Activated CD8-positive, alpha-beta T cell treated with anti-CD3 and anti-CD28 coated beads, Interleukin-2, amount 10 ng/mL, durations not matched to agents 7 days and 5 days (primary cell): ENCODE data around the gene LRRC10B. TPM values are rescaled to one million over a fixed set of nuclear protein-coding genes. Genes with fewer than 3 reads are reported as not detected.
A peak's percentile ranks its signal among the peaks of the same experiment; 100 is the strongest.
"Not testable (repeated sequence)": the region's sequence is repeated elsewhere in the genome, so short reads cannot be mapped to it uniquely, and the experiment has no call there.

Experiments
- ATAC-seq: fragments of 150-1000 bp; cut with Tn5 transposase; one replicate; pipeline ENCODE4 v1.10.0; 2021; ENCODE audit warnings: moderate library complexity
- CTCF ChIA-PET: fragments of 350-600 bp; sonication (Branson Sonifier 250); formaldehyde crosslinking; loops from one replicate; lab custom pipeline; 2021; ENCODE audit warnings: antibody characterized with exemption; lab: Charles Lee
- POLR2A ChIA-PET: fragments of 350-600 bp; sonication (Branson Sonifier 250); formaldehyde crosslinking; loops from one replicate; lab custom pipeline; 2021; ENCODE audit warnings: antibody characterized with exemption; lab: Charles Lee
- DNase-seq: peaks from one replicate; pipeline ENCODE4 v3.0.0-alpha.2; 2020
- H3K27ac Mint-ChIP-seq: one replicate; pipeline ENCODE4 v1.8.0; 2021; ENCODE audit warnings: mild to moderate bottlenecking, mixed read lengths
- H3K27me3 Mint-ChIP-seq: one replicate; pipeline ENCODE4 v1.8.0; 2021; ENCODE audit warnings: low read depth, mixed read lengths
- H3K36me3 Mint-ChIP-seq: one replicate; pipeline ENCODE4 v1.8.0; 2021; ENCODE audit warnings: low read depth, mixed read lengths
- H3K4me1 Mint-ChIP-seq: one replicate; pipeline ENCODE4 v1.8.0; 2021; ENCODE audit warnings: low read depth, mixed read lengths
- H3K4me3 Mint-ChIP-seq: one replicate; pipeline ENCODE4 v1.8.0; 2021; ENCODE audit warnings: mild to moderate bottlenecking, mixed read lengths
- H3K9me3 Mint-ChIP-seq: one replicate; pipeline ENCODE4 v1.8.0; 2022; ENCODE audit warnings: mixed read lengths; ENCODE audit not compliant: insufficient read depth
- total RNA-seq, 2 experiments: library from RNA; stranded (reverse); gene quantifications; one replicate each; pipeline ENCODE4 v1.2.3, GENCODE V29; 2021

LRRC10B gene
- not detected for total RNA-seq

DNA sequence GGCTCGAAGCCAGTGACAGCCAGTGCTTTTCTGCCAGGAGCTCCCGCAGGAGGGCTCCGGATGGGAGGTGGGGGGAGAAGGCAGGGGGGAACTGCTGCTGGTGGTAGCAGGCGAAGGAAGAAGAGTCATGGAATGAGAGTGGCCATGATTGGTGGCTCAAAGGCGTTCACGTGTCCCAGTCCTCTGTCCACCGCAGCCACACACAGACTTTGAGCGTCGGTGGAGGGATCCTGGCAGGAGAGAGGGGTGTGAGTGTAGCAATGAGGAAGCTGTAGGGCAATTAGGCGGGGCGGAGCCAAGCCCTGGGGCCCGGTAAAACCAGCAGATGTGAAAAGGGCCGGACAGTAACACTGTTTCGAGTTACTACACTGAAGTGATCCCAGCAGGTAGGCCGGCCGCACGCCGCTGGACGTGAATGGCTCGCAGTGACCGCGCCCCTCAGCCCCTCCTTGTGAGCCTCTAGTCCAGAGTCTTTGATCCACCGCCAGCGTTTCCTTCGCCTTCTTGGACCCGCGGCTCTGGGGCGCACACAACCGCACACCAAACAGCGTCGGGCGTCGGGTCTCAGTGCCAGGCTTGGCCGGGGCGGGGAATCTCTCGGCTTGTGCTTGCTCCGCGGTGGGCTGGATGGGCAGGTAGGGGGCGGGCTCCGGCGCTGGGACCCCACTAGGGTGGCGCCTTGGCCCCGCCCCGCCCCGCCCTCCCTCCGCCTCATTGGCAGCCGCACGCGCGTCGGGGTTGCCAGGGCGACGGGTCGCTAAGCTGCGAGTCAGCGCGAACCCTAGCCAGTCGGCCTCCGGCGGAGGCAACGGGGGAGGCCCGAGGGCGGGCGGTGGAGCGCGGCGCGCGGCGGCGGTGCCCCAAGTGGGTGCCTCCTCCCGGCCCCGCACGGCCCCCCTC, at the start of gene LRRC10B:
LRRC10B (plus strand) TSS at position 788 of the 900 bp plus-strand sequence. CDS start 250 bp downstream, outside the sequence.
- POLR2A ChIA-PET = no interaction called here
- peaks cover 13% of the 10 kb centered on the region for H3K4me1 Mint-ChIP-seq
- peak; percentile 58 for ATAC-seq

DNA sequence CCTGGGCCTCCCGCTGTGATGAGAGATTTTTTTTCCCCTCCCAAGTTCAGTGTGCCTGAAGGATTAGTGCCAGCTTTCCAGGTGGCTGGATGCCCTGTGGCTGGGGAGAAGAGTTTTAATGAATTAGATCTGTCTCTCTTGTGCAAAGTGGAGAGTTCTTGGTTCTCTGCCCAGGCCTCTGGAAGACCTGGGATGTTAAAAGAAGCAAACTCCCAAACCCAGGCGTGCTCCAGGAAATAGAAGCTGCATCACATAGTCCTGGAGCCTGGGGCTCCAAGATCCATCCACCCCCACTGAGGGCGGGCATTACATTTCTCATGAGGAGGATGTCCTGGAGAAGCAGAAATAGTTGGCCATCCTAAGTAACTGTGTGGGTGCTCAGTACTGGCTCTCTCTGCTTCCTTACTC, 48.1 kb upstream of the LRRC10B start:
- POLR2A ChIA-PET = no interaction called here
- ATAC-seq = no peak
- Mint-ChIP-seq H3K4me3 (no peak overlapping the region), H3K9me3 (no peaks in the 10 kb centered on the region), H3K4me1 (peaks cover 2% of the 10 kb centered on the region), H3K27me3 (no peaks in the 10 kb centered on the region), H3K27ac (no peak overlapping the region), H3K36me3 (peaks cover 9% of the 10 kb centered on the region)
- DNase-seq = no peak
- CTCF ChIA-PET = no interaction called here

More for the DNA sequence above, at the start of gene LRRC10B:
- H3K27ac Mint-ChIP-seq = no peak within 1 kb of the TSS
- CTCF ChIA-PET = interaction anchor here (0.6 to 4.9 kb wide), 7 partner anchors 8 to 131 kb away, joined by 3 to 32 read pairs (median 5); no protein-coding TSS in a partner anchor
- DNase-seq = peak; percentile 46
- peaks cover 42% of the 10 kb centered on the region for H3K27me3 Mint-ChIP-seq
- H3K9me3 Mint-ChIP-seq = no peaks in the 10 kb centered on the region
- peak within 1 kb of the TSS; percentile 54 for H3K4me3 Mint-ChIP-seq
- H3K36me3 Mint-ChIP-seq = no peaks in the 10 kb centered on the region

DNA sequence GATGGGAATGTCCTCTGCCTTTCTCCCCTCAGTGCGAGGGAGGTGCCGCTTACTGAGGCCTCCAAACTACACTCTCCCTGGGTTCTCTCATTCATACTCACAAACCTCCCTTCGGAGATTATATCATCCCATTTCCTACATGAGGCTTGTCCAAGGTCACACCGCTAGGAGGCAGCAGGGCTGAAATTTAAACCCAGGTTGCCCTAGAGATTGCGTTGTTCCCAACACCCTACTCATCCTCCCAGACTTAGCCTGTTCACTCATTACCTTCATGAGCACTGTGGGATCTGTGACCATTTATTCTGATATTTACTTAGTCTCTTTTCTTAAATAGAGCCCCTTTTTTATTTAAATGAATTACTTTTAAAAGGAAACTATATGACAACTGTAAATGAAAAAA, 47.6 kb upstream of the LRRC10B start:
- POLR2A ChIA-PET = no interaction called here
- Mint-ChIP-seq H3K27me3 (no peaks in the 10 kb centered on the region), H3K4me3 (no peak overlapping the region), H3K9me3 (no peaks in the 10 kb centered on the region), H3K4me1 (peaks cover 2% of the 10 kb centered on the region), H3K36me3 (peaks cover 6% of the 10 kb centered on the region), H3K27ac (no peak overlapping the region)
- DNase-seq (no peak), ATAC-seq (no peak)
- CTCF ChIA-PET = no interaction called here

DNA sequence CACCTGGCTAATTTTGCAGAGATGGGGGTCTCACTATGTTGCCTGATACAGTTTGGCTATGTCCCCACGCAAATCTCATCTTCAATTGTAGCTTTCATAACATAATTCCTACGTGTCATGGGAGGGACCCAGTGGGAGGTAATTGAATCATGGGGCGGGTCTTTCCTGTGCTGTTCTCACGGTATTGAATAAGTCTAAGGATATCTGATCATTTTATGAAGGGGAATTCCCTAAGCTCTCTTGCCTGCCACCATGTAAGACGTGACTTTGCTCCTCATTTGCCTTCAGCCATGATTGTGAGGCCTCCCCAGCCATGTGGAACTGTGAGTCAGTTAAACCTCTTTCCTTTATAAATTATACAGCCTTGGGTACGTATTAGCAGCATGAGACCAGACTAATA, 40.9 kb upstream of the LRRC10B start:
- H3K36me3 Mint-ChIP-seq, H3K9me3 Mint-ChIP-seq, H3K4me3 Mint-ChIP-seq, H3K27ac Mint-ChIP-seq, POLR2A ChIA-PET, H3K27me3 Mint-ChIP-seq, ATAC-seq, DNase-seq: not testable (repeated sequence)
- CTCF ChIA-PET = interaction anchor here (1.3 kb wide), 1 partner anchor 10 kb away, joined by 3 read pairs; no protein-coding TSS in a partner anchor
- H3K4me1 Mint-ChIP-seq = peaks cover 10% of the 10 kb centered on the region

DNA sequence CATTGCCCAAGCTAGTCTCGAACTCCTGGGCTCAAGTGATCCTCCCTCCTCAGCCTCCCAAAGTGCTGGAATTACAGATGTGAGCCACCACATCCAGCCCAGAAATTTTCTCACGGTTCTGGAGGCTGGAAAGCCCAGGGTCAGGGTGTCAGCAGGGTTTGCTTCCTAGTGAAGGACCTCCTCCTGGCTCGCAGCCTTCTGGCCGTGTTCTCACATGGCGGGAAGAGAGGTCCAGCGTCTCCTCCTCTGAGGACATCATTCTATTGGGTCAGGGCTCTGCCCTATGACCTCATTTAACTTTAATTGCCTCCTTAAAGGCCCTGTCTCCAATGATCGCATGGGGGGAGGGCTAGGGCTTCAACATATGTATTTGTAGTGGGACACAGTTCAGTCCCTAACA, 40.5 kb upstream of the LRRC10B start:
- ATAC-seq = no peak
- H3K27ac Mint-ChIP-seq = no peak overlapping the region
- DNase-seq = no peak
- H3K27me3 Mint-ChIP-seq = no peaks in the 10 kb centered on the region
- H3K4me1 Mint-ChIP-seq = peaks cover 11% of the 10 kb centered on the region
- H3K36me3 Mint-ChIP-seq = peaks cover 13% of the 10 kb centered on the region
- POLR2A ChIA-PET = no interaction called here
- no peak overlapping the region for H3K4me3 Mint-ChIP-seq
- H3K9me3 Mint-ChIP-seq = no peaks in the 10 kb centered on the region
- CTCF ChIA-PET = interaction anchor here (1.0 to 1.3 kb wide), 2 partner anchors 9 to 49 kb away, joined by 3 to 5 read pairs; no protein-coding TSS in a partner anchor

DNA sequence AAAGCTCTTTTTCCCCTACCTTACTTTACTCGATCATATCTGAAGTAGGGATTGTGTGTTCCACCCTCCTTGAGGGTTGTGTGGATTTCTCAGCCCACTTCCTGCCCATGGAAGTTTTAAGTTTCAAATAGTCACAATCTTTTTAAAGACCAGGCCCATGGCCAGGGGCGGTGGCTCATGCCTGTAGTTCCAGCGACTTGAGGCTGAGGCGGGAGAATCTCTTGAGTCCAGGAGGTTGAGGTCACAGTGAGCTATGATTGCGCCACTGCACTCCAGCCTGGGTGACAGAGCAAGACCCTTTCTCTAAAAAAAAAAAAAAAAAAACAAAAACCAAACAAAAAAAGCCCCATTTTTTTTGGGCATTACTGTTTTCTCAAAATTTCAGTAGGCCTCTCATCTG, 36.3 kb upstream of the LRRC10B start:
- H3K4me1 Mint-ChIP-seq = peaks cover 9% of the 10 kb centered on the region
- H3K27ac Mint-ChIP-seq = no peak overlapping the region
- POLR2A ChIA-PET = no interaction called here
- ATAC-seq (no peak), DNase-seq (no peak)
- CTCF ChIA-PET = interaction anchor here (1.0 to 3.1 kb wide), 4 partner anchors 10 to 166 kb away, joined by 3 to 17 read pairs (median 6); no protein-coding TSS in a partner anchor
- H3K36me3 Mint-ChIP-seq = peaks cover 9% of the 10 kb centered on the region
- no peaks in the 10 kb centered on the region for H3K27me3 Mint-ChIP-seq
- H3K4me3 Mint-ChIP-seq = no peak overlapping the region
- H3K9me3 Mint-ChIP-seq = no peaks in the 10 kb centered on the region

DNA sequence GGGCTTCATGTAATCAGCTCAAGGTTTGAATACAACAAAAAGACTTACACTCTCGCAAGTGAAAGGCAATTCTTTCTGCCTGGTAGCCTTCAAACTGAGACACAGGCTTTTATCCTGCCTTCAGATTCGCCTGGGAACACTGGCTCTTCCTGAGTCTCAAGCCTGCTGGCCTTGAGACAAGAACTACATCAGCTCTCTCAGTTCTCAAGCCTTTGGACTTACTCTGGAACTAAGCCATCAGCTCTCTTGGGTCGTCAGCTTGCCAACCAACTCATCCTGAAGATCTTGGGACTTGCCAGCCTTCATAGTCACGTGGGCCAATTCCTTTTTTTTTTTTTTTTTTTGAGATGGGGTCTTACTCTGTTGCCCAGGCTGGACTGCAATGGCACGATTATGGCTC, 35.7 kb upstream of the LRRC10B start:
- Mint-ChIP-seq H3K36me3 (peaks cover 9% of the 10 kb centered on the region), H3K9me3 (no peaks in the 10 kb centered on the region), H3K4me3 (no peak overlapping the region), H3K27me3 (no peaks in the 10 kb centered on the region), H3K27ac (no peak overlapping the region), H3K4me1 (peaks cover 11% of the 10 kb centered on the region)
- ChIA-PET CTCF (interaction anchor here (1.0 to 3.1 kb wide), 4 partner anchors 10 to 166 kb away, joined by 3 to 17 read pairs (median 6); no protein-coding TSS in a partner anchor), POLR2A (no interaction called here)
- no peak for ATAC-seq
- no peak for DNase-seq

DNA sequence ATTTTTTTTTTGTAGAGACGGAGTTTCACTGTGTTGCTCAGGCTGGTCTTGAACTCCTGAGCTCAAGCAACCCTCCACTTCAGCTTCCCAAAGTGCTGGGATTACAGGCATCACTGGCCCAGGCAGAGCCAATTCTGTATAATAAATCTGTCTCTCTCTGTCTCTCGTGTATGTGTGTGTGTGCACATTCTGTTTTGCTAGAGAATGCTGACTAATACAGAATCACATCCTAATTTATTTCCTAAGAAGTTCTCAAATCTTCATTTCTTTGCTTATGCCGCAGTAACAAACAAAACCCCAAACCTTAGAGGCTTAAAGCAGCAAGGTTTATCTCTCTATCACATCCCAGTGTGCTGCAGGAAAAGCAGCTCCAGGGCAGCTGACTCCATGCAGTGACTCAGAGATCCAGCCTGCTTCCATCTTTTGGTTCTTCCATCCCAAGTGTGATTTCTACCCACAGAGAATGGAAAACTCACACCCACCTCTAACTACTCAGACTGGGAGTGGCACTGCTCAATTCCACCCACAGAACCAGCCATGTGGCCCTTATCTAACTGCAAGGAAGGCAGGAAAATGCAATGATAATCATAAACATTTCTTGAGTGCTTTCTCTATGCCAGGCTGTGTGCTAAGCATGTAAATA, 35.1 kb upstream of the LRRC10B start:
- Mint-ChIP-seq H3K27ac (no peak overlapping the region), H3K9me3 (no peaks in the 10 kb centered on the region), H3K4me3 (no peak overlapping the region), H3K27me3 (no peaks in the 10 kb centered on the region), H3K36me3 (peaks cover 9% of the 10 kb centered on the region), H3K4me1 (peaks cover 14% of the 10 kb centered on the region)
- ATAC-seq (no peak), DNase-seq (no peak)
- ChIA-PET CTCF (interaction anchor here (1.0 to 3.1 kb wide), 4 partner anchors 9 to 165 kb away, joined by 3 to 17 read pairs (median 6); no protein-coding TSS in a partner anchor), POLR2A (no interaction called here)

DNA sequence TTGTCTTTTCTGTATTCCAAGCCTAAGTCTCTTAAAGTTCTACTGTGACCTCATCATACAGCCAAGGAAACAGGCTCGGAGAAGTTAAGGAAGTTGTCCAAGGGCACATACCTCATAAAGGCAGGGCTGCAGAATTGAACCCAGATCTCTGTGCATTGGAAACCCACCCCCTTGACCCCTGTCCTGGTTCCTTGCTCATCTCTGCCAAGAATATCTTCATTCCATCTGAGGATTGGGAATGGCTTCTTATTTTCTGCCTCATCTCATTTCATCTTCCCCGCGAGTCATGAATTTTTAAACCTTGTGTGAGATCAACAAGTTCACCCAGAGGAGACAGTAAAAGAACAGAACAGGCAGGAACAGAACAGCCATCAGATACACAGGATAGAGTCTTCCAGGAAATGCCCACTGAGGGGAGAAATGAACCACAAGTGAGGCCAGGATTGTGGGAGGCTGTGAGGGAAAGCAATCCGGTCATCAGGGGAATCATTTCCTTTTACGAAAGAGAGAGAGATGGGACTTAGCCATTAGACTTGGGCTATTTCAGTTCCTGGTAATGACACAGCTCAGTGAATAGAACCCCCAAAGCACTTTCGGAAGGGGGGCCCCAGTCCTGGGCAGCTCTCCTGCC, 34.4 kb upstream of the LRRC10B start:
- ChIA-PET POLR2A (no interaction called here), CTCF (interaction anchor here (2.5 to 7.3 kb wide), 3 partner anchors 28 to 43 kb away, joined by 8 to 115 read pairs (median 17); no protein-coding TSS in a partner anchor)
- H3K27me3 Mint-ChIP-seq = no peaks in the 10 kb centered on the region
- peaks cover 14% of the 10 kb centered on the region for H3K4me1 Mint-ChIP-seq
- no peak for ATAC-seq
- no peak for DNase-seq
- no peak overlapping the region for H3K4me3 Mint-ChIP-seq
- H3K36me3 Mint-ChIP-seq = peaks cover 9% of the 10 kb centered on the region
- no peaks in the 10 kb centered on the region for H3K9me3 Mint-ChIP-seq
- no peak overlapping the region for H3K27ac Mint-ChIP-seq

DNA sequence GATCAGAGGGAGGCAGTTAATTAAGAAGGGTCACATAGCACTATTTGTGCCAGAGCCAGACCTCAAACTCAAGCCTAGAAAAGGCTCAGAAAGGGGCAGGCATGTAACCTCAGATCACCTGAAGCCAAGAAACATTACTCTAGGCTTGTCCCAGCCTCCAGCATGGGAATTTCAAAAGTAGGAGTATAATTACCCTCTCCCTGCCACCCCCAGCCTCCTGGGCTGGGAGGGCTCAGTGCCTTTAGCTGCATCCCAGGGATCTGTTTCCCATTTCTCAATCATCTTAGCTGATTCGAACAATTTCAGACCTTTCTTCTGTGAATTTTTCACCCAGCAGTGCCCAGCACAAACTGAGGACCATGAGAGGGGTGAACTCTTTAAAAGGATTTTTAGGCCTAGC, 33.1 kb upstream of the LRRC10B start:
- Mint-ChIP-seq H3K27me3 (no peaks in the 10 kb centered on the region), H3K4me1 (peaks cover 14% of the 10 kb centered on the region), H3K36me3 (peaks cover 9% of the 10 kb centered on the region), H3K9me3 (no peaks in the 10 kb centered on the region), H3K27ac (no peak overlapping the region), H3K4me3 (no peak overlapping the region)
- ChIA-PET POLR2A (no interaction called here), CTCF (interaction anchor here (0.6 to 7.3 kb wide), 6 partner anchors 12 to 163 kb away, joined by 3 to 115 read pairs (median 6); no protein-coding TSS in a partner anchor)
- DNase-seq (no peak), ATAC-seq (no peak)

DNA sequence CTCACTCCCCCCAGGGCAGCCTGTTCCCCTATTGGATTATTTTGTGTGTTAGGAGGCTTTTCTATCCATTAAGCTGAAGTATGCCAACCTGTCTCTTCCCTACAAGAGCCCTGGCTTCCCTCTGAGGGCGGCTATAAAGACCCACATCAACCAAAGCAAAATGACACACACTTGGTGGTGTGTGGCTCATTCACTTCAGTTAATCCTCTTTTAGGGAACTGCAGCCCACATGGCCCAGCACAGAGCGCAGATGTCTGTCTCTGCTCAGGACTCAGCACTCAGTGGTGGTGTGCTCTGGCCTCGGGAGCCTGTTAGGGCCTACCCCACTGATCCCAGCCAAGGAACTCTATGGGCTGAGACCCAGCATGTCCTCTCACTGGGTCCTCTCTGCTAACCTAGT, 32.2 kb upstream of the LRRC10B start:
- H3K27ac Mint-ChIP-seq = no peak overlapping the region
- CTCF ChIA-PET = interaction anchor here (0.8 to 7.3 kb wide), 5 partner anchors 11 to 149 kb away, joined by 4 to 115 read pairs (median 7); no protein-coding TSS in a partner anchor
- peaks cover 4% of the 10 kb centered on the region for H3K36me3 Mint-ChIP-seq
- no peak overlapping the region for H3K4me3 Mint-ChIP-seq
- no peak for ATAC-seq
- no peak for DNase-seq
- no peaks in the 10 kb centered on the region for H3K9me3 Mint-ChIP-seq
- no peaks in the 10 kb centered on the region for H3K27me3 Mint-ChIP-seq
- POLR2A ChIA-PET = no interaction called here
- peaks cover 11% of the 10 kb centered on the region for H3K4me1 Mint-ChIP-seq
